DMS153 treated with DMSO at 0.1 percent for 48 hours (cell line): Measurements from ENCODE around the gene RDH14.

Experiments used
- DNase-seq: peaks from one replicate; lab custom pipeline; 2025; ENCODE audit not compliant: unreplicated experiment; lab: John Stamatoyannopoulos, UW

Gene RDH14

GRCh38 chr2:18560031-18560796 is at the start of gene RDH14:
TSS of gene RDH14 (minus strand) at chr2:18560653. CDS start at chr2:18560572, 81 bp downstream.
- peak; percentile 68 for DNase-seq

- DNase-seq = no peak
Observed at GRCh38 chr2:18610090-18610489, 49.6 kb upstream of the RDH14 start.

GRCh38 chr2:18605115-18605514 is 44.7 kb upstream of the RDH14 start:
- DNase-seq = no peak

- no peak for DNase-seq
Observed at GRCh38 chr2:18604531-18604885, 44.1 kb upstream of the RDH14 start.

GRCh38 chr2:18603854-18604530 is 43.5 kb upstream of the RDH14 start:
- no peak for DNase-seq

- no peak for DNase-seq
Observed at GRCh38 chr2:18602298-18602697, 41.8 kb upstream of the RDH14 start.

- no peak for DNase-seq
Observed at GRCh38 chr2:18600255-18600613, 39.8 kb upstream of the RDH14 start.

- no peak for DNase-seq
Observed at GRCh38 chr2:18599509-18600254, 39.2 kb upstream of the RDH14 start.

GRCh38 chr2:18598848-18599484 is 38.5 kb upstream of the RDH14 start:
- no peak for DNase-seq

- DNase-seq = no peak
Observed at GRCh38 chr2:18597618-18598017, 37.2 kb upstream of the RDH14 start.

GRCh38 chr2:18596993-18597392 is 36.5 kb upstream of the RDH14 start:
- DNase-seq = no peak

- no peak for DNase-seq
Observed at GRCh38 chr2:18593496-18593895, 33.0 kb upstream of the RDH14 start.

- DNase-seq = no peak
Observed at GRCh38 chr2:18592372-18592771, 31.9 kb upstream of the RDH14 start.

GRCh38 chr2:18589354-18589753 is 28.9 kb upstream of the RDH14 start, which contains the start of gene NT5C1B:
TSS of gene NT5C1B (minus strand) at chr2:18589569. CDS start at chr2:18589468, 101 bp downstream.
- DNase-seq = no peak

- DNase-seq = no peak
Observed at GRCh38 chr2:18588802-18589201, 28.3 kb upstream of the RDH14 start.

- no peak for DNase-seq
Observed at GRCh38 chr2:18588049-18588448, 27.6 kb upstream of the RDH14 start.

- DNase-seq = no peak
Observed at GRCh38 chr2:18585526-18585925, 25.1 kb upstream of the RDH14 start.

- no peak for DNase-seq
Observed at GRCh38 chr2:18584608-18584954, 24.1 kb upstream of the RDH14 start.

GRCh38 chr2:18583905-18584607 is 23.6 kb upstream of the RDH14 start:
- DNase-seq = no peak

GRCh38 chr2:18580606-18581005 is 20.2 kb upstream of the RDH14 start:
- DNase-seq = no peak

- no peak for DNase-seq
Observed at GRCh38 chr2:18578033-18578432, 17.6 kb upstream of the RDH14 start.
